Measurements from ENCODE around the gene B9D1. TPM values are rescaled to one million over a fixed set of nuclear protein-coding genes. Genes with fewer than 3 reads are reported as not detected.
A peak's percentile ranks its signal among the peaks of the same experiment; 100 is the strongest.

The B9D1 gene
- total and polyA plus RNA-seq, 9 of the 15 experiments (the other 6 are each of a cell fraction or from before 2014, with no cell fraction given): 8.9 to 28.0 (median 17.9) TPM

DNA sequence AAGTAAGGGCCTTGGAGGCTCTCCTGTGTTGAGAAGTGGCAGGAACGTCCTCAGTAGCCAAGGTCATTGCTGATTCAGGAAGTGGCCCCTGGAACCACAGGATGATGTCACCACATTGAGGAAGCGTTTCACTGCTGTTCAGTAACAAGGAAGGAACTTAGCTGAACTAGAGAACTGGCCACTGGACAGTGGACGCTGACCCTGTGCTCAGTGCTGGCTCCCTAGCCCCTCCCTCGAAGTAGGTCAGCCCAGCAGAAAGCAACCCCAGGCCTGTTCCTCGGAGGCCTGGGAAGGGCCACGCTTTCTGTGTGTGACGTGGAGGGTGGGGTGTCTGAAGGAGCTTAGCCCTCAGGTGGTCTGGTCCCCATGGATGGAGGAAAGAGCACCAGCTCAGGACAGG is 58.3 kb downstream of the B9D1 start (continued):
- TF ChIP-seq, protein P1, sequence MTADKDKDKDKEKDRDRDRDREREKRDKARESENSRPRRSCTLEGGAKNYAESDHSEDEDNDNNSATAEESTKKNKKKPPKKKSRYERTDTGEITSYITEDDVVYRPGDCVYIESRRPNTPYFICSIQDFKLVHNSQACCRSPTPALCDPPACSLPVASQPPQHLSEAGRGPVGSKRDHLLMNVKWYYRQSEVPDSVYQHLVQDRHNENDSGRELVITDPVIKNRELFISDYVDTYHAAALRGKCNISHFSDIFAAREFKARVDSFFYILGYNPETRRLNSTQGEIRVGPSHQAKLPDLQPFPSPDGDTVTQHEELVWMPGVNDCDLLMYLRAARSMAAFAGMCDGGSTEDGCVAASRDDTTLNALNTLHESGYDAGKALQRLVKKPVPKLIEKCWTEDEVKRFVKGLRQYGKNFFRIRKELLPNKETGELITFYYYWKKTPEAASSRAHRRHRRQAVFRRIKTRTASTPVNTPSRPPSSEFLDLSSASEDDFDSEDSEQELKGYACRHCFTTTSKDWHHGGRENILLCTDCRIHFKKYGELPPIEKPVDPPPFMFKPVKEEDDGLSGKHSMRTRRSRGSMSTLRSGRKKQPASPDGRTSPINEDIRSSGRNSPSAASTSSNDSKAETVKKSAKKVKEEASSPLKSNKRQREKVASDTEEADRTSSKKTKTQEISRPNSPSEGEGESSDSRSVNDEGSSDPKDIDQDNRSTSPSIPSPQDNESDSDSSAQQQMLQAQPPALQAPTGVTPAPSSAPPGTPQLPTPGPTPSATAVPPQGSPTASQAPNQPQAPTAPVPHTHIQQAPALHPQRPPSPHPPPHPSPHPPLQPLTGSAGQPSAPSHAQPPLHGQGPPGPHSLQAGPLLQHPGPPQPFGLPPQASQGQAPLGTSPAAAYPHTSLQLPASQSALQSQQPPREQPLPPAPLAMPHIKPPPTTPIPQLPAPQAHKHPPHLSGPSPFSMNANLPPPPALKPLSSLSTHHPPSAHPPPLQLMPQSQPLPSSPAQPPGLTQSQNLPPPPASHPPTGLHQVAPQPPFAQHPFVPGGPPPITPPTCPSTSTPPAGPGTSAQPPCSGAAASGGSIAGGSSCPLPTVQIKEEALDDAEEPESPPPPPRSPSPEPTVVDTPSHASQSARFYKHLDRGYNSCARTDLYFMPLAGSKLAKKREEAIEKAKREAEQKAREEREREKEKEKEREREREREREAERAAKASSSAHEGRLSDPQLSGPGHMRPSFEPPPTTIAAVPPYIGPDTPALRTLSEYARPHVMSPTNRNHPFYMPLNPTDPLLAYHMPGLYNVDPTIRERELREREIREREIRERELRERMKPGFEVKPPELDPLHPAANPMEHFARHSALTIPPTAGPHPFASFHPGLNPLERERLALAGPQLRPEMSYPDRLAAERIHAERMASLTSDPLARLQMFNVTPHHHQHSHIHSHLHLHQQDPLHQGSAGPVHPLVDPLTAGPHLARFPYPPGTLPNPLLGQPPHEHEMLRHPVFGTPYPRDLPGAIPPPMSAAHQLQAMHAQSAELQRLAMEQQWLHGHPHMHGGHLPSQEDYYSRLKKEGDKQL (CRISPR knock-in tag; IDR thresholded peaks at IDR 0.05; ENCODE audit: borderline replicate concordance): no peak
- TF ChIP-seq NCOA6 (IDR thresholded peaks at IDR 0.05): no peak
- TF ChIP-seq, protein P2, sequence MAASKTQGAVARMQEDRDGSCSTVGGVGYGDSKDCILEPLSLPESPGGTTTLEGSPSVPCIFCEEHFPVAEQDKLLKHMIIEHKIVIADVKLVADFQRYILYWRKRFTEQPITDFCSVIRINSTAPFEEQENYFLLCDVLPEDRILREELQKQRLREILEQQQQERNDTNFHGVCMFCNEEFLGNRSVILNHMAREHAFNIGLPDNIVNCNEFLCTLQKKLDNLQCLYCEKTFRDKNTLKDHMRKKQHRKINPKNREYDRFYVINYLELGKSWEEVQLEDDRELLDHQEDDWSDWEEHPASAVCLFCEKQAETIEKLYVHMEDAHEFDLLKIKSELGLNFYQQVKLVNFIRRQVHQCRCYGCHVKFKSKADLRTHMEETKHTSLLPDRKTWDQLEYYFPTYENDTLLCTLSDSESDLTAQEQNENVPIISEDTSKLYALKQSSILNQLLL (CRISPR knock-in tag; IDR thresholded peaks at IDR 0.05; ENCODE audit: borderline replicate concordance): no peak
- TF ChIP-seq ZNF586 (CRISPR knock-in tag; conservative IDR thresholded peaks at IDR 0.05): no peak
- no peak for TF ChIP-seq KLF10 (CRISPR knock-in tag; IDR thresholded peaks at IDR 0.05)
- peak; percentile 86 for TF ChIP-seq ELF1 (tag; IDR thresholded peaks at IDR 0.05)
- no peak for TF ChIP-seq RHOXF2B (CRISPR knock-in tag; conservative IDR thresholded peaks at IDR 0.05)

Measured in K562 (cell line).